Measurements from ENCODE around the gene PLXNA4. TPM values are rescaled to one million over a fixed set of nuclear protein-coding genes. Genes with fewer than 3 reads are reported as not detected.

PLXNA4 gene
- total and polyA plus RNA-seq, 2 experiments from 2014 or later: 0.08 to 0.80 TPM

- TF ChIP-seq, protein P1, sequence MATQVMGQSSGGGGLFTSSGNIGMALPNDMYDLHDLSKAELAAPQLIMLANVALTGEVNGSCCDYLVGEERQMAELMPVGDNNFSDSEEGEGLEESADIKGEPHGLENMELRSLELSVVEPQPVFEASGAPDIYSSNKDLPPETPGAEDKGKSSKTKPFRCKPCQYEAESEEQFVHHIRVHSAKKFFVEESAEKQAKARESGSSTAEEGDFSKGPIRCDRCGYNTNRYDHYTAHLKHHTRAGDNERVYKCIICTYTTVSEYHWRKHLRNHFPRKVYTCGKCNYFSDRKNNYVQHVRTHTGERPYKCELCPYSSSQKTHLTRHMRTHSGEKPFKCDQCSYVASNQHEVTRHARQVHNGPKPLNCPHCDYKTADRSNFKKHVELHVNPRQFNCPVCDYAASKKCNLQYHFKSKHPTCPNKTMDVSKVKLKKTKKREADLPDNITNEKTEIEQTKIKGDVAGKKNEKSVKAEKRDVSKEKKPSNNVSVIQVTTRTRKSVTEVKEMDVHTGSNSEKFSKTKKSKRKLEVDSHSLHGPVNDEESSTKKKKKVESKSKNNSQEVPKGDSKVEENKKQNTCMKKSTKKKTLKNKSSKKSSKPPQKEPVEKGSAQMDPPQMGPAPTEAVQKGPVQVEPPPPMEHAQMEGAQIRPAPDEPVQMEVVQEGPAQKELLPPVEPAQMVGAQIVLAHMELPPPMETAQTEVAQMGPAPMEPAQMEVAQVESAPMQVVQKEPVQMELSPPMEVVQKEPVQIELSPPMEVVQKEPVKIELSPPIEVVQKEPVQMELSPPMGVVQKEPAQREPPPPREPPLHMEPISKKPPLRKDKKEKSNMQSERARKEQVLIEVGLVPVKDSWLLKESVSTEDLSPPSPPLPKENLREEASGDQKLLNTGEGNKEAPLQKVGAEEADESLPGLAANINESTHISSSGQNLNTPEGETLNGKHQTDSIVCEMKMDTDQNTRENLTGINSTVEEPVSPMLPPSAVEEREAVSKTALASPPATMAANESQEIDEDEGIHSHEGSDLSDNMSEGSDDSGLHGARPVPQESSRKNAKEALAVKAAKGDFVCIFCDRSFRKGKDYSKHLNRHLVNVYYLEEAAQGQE (IDR thresholded peaks at IDR 0.05; ENCODE audit: unreplicated experiment): no peak
- TF ChIP-seq STAT1 (IDR thresholded peaks at IDR 0.05; ENCODE audit: unreplicated experiment) (no peak), NANOG (IDR thresholded peaks at IDR 0.05; ENCODE audit: borderline replicate concordance) (no peak), CREB1 (CRISPR knock-in tag; IDR thresholded peaks at IDR 0.05; ENCODE audit: low read depth) (no peak), CTCF (conservative IDR thresholded peaks at IDR 0.05; ENCODE audit: low read depth in 2 of 2) (no peak), JUNB (IDR thresholded peaks at IDR 0.05; ENCODE audit: unreplicated experiment) (no peak), EZH2phosphoT487 (IDR thresholded peaks at IDR 0.05; ENCODE audit: unreplicated experiment) (no peak), POLR2AphosphoS5 (IDR thresholded peaks at IDR 0.05; ENCODE audit: low read depth) (no peak)
Measured at GRCh38 chr7:132373041-132373440, 203.2 kb downstream of the PLXNA4 start (continued).

DNA sequence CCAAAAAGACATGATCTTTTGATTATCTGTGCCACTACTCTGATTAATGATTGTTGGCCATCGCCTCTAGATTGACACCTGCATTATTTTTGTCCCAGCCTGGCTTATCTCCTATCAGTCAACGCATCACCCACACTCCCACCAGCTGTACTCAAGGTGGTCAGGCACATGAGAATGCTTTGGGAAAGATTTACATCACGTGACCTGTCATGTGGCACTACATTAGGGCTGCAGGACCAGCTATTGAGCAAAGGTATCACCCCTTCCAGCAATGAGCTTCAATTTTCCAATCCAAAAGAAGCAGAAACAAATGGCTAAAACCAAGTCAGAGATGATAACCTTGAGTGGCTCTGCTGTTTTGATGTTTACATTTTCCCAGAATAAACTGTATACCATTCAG is 204.3 kb downstream of the PLXNA4 start:
- DNase-seq (ENCODE audit: low spot score) (no peak), ATAC-seq (no peak)
- Histone ChIP-seq H3K4me1 (ENCODE audit: insufficient read depth) (no peaks in the 10 kb centered on the region), H2AFZ (no peak overlapping the region), H3K36me3 (ENCODE audit: insufficient read depth) (no peaks in the 10 kb centered on the region), H3K27me3 (ENCODE audit: insufficient read depth) (no peaks in the 10 kb centered on the region), H3K79me2 (replicated peaks; ENCODE audit: insufficient read depth) (no peaks in the 10 kb centered on the region), H3K4me3 (no peak overlapping the region), H3K4me2 (no peak overlapping the region), H3F3A (replicated peaks; ENCODE audit: low read depth) (no peaks in the 10 kb centered on the region), H4K20me1 (replicated peaks; ENCODE audit: insufficient read depth) (no peaks in the 10 kb centered on the region), H3K9me2 (ENCODE audit: insufficient read depth) (no peaks in the 10 kb centered on the region), H3K27ac (ENCODE audit: low read depth) (no peak overlapping the region)
- Mint-ChIP-seq H3K4me3 (no peak overlapping the region), H3K4me1 (peaks cover 7% of the 10 kb centered on the region; the same call in 1 of the 3 replicates), H3K27me3 (ENCODE audit: insufficient read depth, low read depth, poor library complexity) (peaks cover 11% of the 10 kb centered on the region), H3K9me3 (no peaks in the 10 kb centered on the region), H3K36me3 (ENCODE audit: low read depth) (no peaks in the 10 kb centered on the region), H3K27ac (no peak overlapping the region)
- no peak for TF ChIP-seq EZH2phosphoT487 (IDR thresholded peaks at IDR 0.05; ENCODE audit: unreplicated experiment)
- no peak for TF ChIP-seq CREB1 (CRISPR knock-in tag; IDR thresholded peaks at IDR 0.05; ENCODE audit: low read depth)
- no peak for TF ChIP-seq POLR2AphosphoS5 (IDR thresholded peaks at IDR 0.05; ENCODE audit: low read depth)
- TF ChIP-seq JUNB (IDR thresholded peaks at IDR 0.05; ENCODE audit: unreplicated experiment): no peak
- TF ChIP-seq ZNF331 (CRISPR knock-in tag; IDR thresholded peaks at IDR 0.05; ENCODE audit: low read depth): no peak
- no peak for TF ChIP-seq ETS1 (IDR thresholded peaks at IDR 0.05)
- no peak for TF ChIP-seq ZNF462 (CRISPR knock-in tag; IDR thresholded peaks at IDR 0.05)
- no peak for TF ChIP-seq EZH2 (IDR thresholded peaks at IDR 0.05; ENCODE audit: low read depth, unreplicated experiment)
- TF ChIP-seq STAT1 (IDR thresholded peaks at IDR 0.05; ENCODE audit: unreplicated experiment): no peak

All from GM23338 (cell line).